ENCODE data around the gene PLLP.

DNA sequence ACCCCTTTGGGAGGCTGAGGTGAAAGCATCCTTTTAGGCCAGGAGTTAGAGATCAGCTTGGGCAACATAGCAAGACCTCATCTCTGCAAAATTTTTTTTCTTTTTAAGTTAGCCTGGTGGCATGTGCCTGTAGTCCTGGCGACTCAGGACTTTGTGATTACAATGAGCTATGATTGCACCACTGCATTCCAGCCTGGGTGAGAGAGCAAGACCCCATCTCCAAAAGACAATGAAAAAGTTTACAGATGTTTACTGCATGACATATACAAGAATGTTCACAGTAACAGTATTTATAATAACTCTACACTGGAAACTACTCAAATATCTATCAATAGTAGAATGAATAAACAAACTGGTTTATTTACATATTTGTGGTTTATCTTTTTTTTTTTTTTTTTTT lies 41.0 kb upstream of the PLLP start:
- no peak for TF ChIP-seq CTCF (optimal IDR thresholded peaks at IDR 0.05 in 1 of 3, IDR thresholded peaks at IDR 0.05 in 1 of 3, conservative IDR thresholded peaks at IDR 0.05 in 1 of 3; ENCODE audit: extremely low read depth in 1 of 3, insufficient read depth in 2 of 3, low read length in 3 of 3)
- no peak for TF ChIP-seq EZH2 (IDR thresholded peaks at IDR 0.05; ENCODE audit: low read length)
